K562 (cell line): ENCODE measurements around the gene JUND. TPM values are rescaled to one million over a fixed set of nuclear protein-coding genes. Genes with fewer than 3 reads are reported as not detected.
A peak's percentile ranks its signal among the peaks of the same experiment; 100 is the strongest.

ENCODE experiments used
- ARHGAP35 ChIP-seq: fragments of 450-650 bp; IDR thresholded peaks from 2 replicates; pipeline ENCODE4 v1.6.1; 2018; ENCODE audit not compliant: partially characterized antibody
- ATF4 ChIP-seq: fragments of 450-650 bp; formaldehyde crosslinking; IDR thresholded peaks from 2 replicates; pipeline ENCODE4 v1.4.0; 2022; ENCODE audit warnings: mild to moderate bottlenecking, moderate library complexity
- CLOCK ChIP-seq: fragments of 250-450 bp; sonication (Bioruptor Pico); IDR thresholded peaks from 2 replicates; pipeline ENCODE4 v1.4.0; 2020; ENCODE audit warnings: mild to moderate bottlenecking, moderate library complexity, borderline replicate concordance
- CREB3 ChIP-seq: fragments of 450-650 bp; conservative IDR thresholded peaks from 2 replicates; pipeline ENCODE4 v1.6.1; 2016; ENCODE audit warnings: missing genetic modification characterization, low read depth, mild to moderate bottlenecking, missing compliant biosample characterization, moderate library complexity
- DIDO1 ChIP-seq: fragments of 450-650 bp; IDR thresholded peaks from 2 replicates; pipeline ENCODE4 v1.6.1; 2016; ENCODE audit warnings: low read depth, missing biosample characterization, missing genetic modification characterization
- E2F3 ChIP-seq: fragments of 250-450 bp; sonication (Bioruptor Pico); IDR thresholded peaks from 2 replicates; pipeline ENCODE4 v1.4.0; 2020; ENCODE audit warnings: mild to moderate bottlenecking
- ETV1 ChIP-seq: fragments of 450-650 bp; conservative IDR thresholded peaks from 2 replicates; pipeline ENCODE4 v1.6.1; 2016; ENCODE audit warnings: missing genetic modification characterization, control low read depth, low read depth, missing compliant biosample characterization
- MLX ChIP-seq, 2 experiments: fragments of 450-650 bp in 1 of 2; sonication (generic) in 1 of 2; formaldehyde crosslinking; conservative IDR thresholded peaks; 2 replicates each; pipeline versions ENCODE4 v1.4.0 to v1.8.1; 2020 to 2022; ENCODE audit warnings: mild to moderate bottlenecking in 1 of 2, missing genetic modification reagents in 1 of 2
- NR4A1 ChIP-seq, 2 experiments: fragments of 250-450 bp in 1 of 2; fragments of 450-650 bp in 1 of 2; sonication (Bioruptor Pico) in 1 of 2; IDR thresholded peaks; 2 replicates each; pipeline versions ENCODE4 v1.4.0 to v1.6.1; 2016 to 2020; ENCODE audit warnings: mild to moderate bottlenecking in 2 of 2, missing compliant biosample characterization in 1 of 2, missing genetic modification characterization in 1 of 2, moderate library complexity in 1 of 2
- PTTG1 ChIP-seq: fragments of 450-650 bp; IDR thresholded peaks from 2 replicates; pipeline ENCODE4 v1.6.1; 2016; ENCODE audit warnings: low read depth, mild to moderate bottlenecking, missing genetic modification characterization, missing compliant biosample characterization
- RBM15 ChIP-seq: fragments of 200-400 bp; formaldehyde crosslinking; IDR thresholded peaks from 2 replicates; pipeline ENCODE4 v1.6.1; 2018; ENCODE audit warnings: mild to moderate bottlenecking, low read length, moderate library complexity; ENCODE audit not compliant: insufficient read depth
- SMARCA4 ChIP-seq: fragments of 450-650 bp; IDR thresholded peaks from 2 replicates; pipeline ENCODE4 v1.6.1; 2016
- SMARCC2 ChIP-seq: fragments of 450-650 bp; IDR thresholded peaks from 2 replicates; pipeline ENCODE4 v1.6.1; 2017; ENCODE audit warnings: antibody characterized with exemption, moderate library complexity, mild to moderate bottlenecking, low read depth
- THRA ChIP-seq: fragments of 450-650 bp; IDR thresholded peaks from 2 replicates; pipeline ENCODE4 v1.6.1; 2017; ENCODE audit warnings: mild to moderate bottlenecking, moderate library complexity
- USF1 ChIP-seq: sonication (generic); formaldehyde crosslinking; IDR thresholded peaks from 2 replicates; pipeline ENCODE4 v1.9.0; 2022; ENCODE audit warnings: mild to moderate bottlenecking, missing genetic modification reagents
- ZNF197 ChIP-seq: fragments of 200-800 bp; sonication (Bioruptor generic); IDR thresholded peaks from 2 replicates; pipeline ENCODE4 v1.6.1; 2016; ENCODE audit warnings: low read depth, missing genetic modification characterization, missing compliant biosample characterization
- polyA plus RNA-seq, 8 experiments: library from polyadenylated mRNA; depleted of rRNA in 4 of 8; stranded (reverse) in 5 of 8; unstranded in 3 of 8; fragments of >200 nt; fragmentation: Nextera tagmentation in 2 of 8; fragmentation: Illumina TruSeq in 1 of 8; extraction: Ambion mirVana in 2 of 8; extraction: Trizol in 1 of 8; gene quantifications; 2 replicates each; pipeline versions ENCODE4 v1.2.1 to v1.2.3, GENCODE V29; 2011 to 2014; ENCODE audit warnings: inconsistent platforms in 1 of 8, missing spikeins in 1 of 8
- total RNA-seq, 7 experiments: library from RNA; depleted of rRNA in 6 of 7; stranded (reverse); fragments of >200 nt in 6 of 7; fragmentation: Illumina TruSeq in 2 of 7; extraction: Trizol in 2 of 7; gene quantifications; 2 replicates each; pipeline versions ENCODE4 v1.2.1 to v1.2.3, GENCODE V29; 2011 to 2021; ENCODE audit warnings: low replicate concordance in 1 of 7

JUND gene
- total and polyA plus RNA-seq, 9 of the 15 experiments (the other 6 are each of a cell fraction or from before 2014, with no cell fraction given), result 6.4 to 286 (median 42.3) TPM

GRCh38 chr19:18317961-18318800 is 36.8 kb upstream of the JUND start (continued):
- TF ChIP-seq THRA (no peak), SMARCC2 (no peak), NR4A1 (CRISPR knock-in tag; IDR thresholded peaks at IDR 0.05) (no peak), NR4A1 (tag; IDR thresholded peaks at IDR 0.05) (0 out of 2 replicates have a peak, but pooled peaks have one; percentile 43), PTTG1 (tag) (no peak), ETV1 (tag) (peak; percentile 92), MLX (CRISPR knock-in tag; conservative IDR thresholded peaks at IDR 0.05) (0 out of 4 replicates have a peak, but pooled peaks of 1 of the 2 experiments have one; percentile 23), USF1 (CRISPR knock-in tag) (0 out of 2 replicates have a peak, but pooled peaks have one; percentile 31), CREB3 (tag) (peak; percentile 59; the same call in 1 of the 2 replicates), RBM15 (no peak), ATF4 (CRISPR knock-in tag) (no peak), SMARCA4 (peak; percentile 71), ARHGAP35 (no peak), ZNF197 (CRISPR knock-in tag) (no peak; the same call in none of the 2 replicates), E2F3 (CRISPR knock-in tag) (no peak), DIDO1 (tag) (no peak), CLOCK (CRISPR knock-in tag) (no peak)
